Breast epithelium (tissue), 3 donors: ENCODE measurements around the gene SMARCA2.

Source experiments
- CTCF ChIP-seq, 3 donors: fragments of 450-650 bp; IDR thresholded peaks; one replicate each; pipeline ENCODE4 v1.5.1; 2016 to 2017; ENCODE audit warnings: antibody characterized with exemption in 3 of 3, mild to moderate bottlenecking in 3 of 3, moderate library complexity in 3 of 3
- POLR2A ChIP-seq: fragments of 450-650 bp; IDR thresholded peaks from one replicate; pipeline ENCODE4 v1.6.1; 2016; ENCODE audit warnings: antibody characterized with exemption, mild to moderate bottlenecking, moderate library complexity
- POLR2AphosphoS5 ChIP-seq, 3 donors: sonication (generic); formaldehyde crosslinking; IDR thresholded peaks; one replicate each; pipeline ENCODE4 v1.6.1; 2017; ENCODE audit warnings: antibody characterized with exemption in 3 of 3

GRCh38 chr9:2227144-2227867 lies 212.2 kb downstream of the SMARCA2 start:
- TF ChIP-seq CTCF (IDR thresholded peaks at IDR 0.05), result no peak
- TF ChIP-seq POLR2A, result no peak
- peak in 1 of 3 donors; percentile 57 for TF ChIP-seq POLR2AphosphoS5 (IDR thresholded peaks at IDR 0.05)
